Hepatocyte (in vitro differentiated cells): ENCODE data around the gene TCF7L2. TPM values are rescaled to one million over a fixed set of nuclear protein-coding genes. Genes with fewer than 3 reads are reported as not detected.
A peak's percentile ranks its signal among the peaks of the same experiment; 100 is the strongest.

Experiments used
- DNase-seq: peaks from one replicate; pipeline ENCODE4 v3.0.0-alpha.2; 2016; ENCODE audit warnings: low spot score
- H2AFZ ChIP-seq: fragments of 200-600 bp; sonication (generic); 2 replicates; pipeline ENCODE4 v1.6.0; 2016; ENCODE audit warnings: antibody characterized with exemption, mild to moderate bottlenecking
- H3K27ac ChIP-seq: fragments of 200-600 bp; sonication (generic); 2 replicates; pipeline ENCODE4 v1.5.1; 2016; ENCODE audit warnings: mild to moderate bottlenecking
- H3K27me3 ChIP-seq: fragments of 200-600 bp; sonication (generic); 2 replicates; pipeline ENCODE4 v1.6.1; 2016
- H3K36me3 ChIP-seq: fragments of 200-600 bp; sonication (generic); replicated peaks from 2 replicates; pipeline ENCODE4 v1.5.1; 2016; ENCODE audit warnings: low read depth; ENCODE audit not compliant: insufficient read depth
- H3K4me1 ChIP-seq: fragments of 200-600 bp; sonication (generic); 2 replicates; pipeline ENCODE4 v1.5.1; 2016; ENCODE audit warnings: mild to moderate bottlenecking, moderate library complexity; ENCODE audit not compliant: insufficient read depth
- H3K4me2 ChIP-seq: fragments of 200-600 bp; sonication (generic); 2 replicates; pipeline ENCODE4 v1.6.0; 2016
- H3K4me3 ChIP-seq: fragments of 200-600 bp; sonication (generic); 2 replicates; pipeline ENCODE4 v1.5.1; 2016; ENCODE audit warnings: mild to moderate bottlenecking
- H3K79me2 ChIP-seq: fragments of 200-600 bp; sonication (generic); 2 replicates; pipeline ENCODE4 v1.6.0; 2017; ENCODE audit warnings: mild to moderate bottlenecking
- H3K9me2 ChIP-seq: fragments of 200-600 bp; sonication (generic); replicated peaks from 2 replicates; pipeline ENCODE4 v1.6.0; 2017; ENCODE audit warnings: mild to moderate bottlenecking; ENCODE audit not compliant: insufficient read depth
- H3K9me3 ChIP-seq: fragments of 200-600 bp; sonication (generic); 2 replicates; pipeline ENCODE4 v1.5.1; 2016; ENCODE audit warnings: low read depth, mild to moderate bottlenecking
- H4K20me1 ChIP-seq: fragments of 200-600 bp; sonication (generic); 2 replicates; pipeline ENCODE4 v1.6.0; 2016; ENCODE audit warnings: mild to moderate bottlenecking; ENCODE audit not compliant: insufficient read depth, poor library complexity, severe bottlenecking
- EZH2 ChIP-seq: fragments of 200-600 bp; sonication (generic); IDR thresholded peaks from 2 replicates; pipeline ENCODE4 v1.6.1; 2016; ENCODE audit warnings: antibody characterized with exemption, mild to moderate bottlenecking, borderline replicate concordance
- EZH2phosphoT487 ChIP-seq: fragments of 200-600 bp; sonication (generic); IDR thresholded peaks from one replicate; pipeline ENCODE4 v1.6.1; 2018; ENCODE audit warnings: antibody characterized with exemption, mild to moderate bottlenecking, low read depth, moderate library complexity; ENCODE audit not compliant: unreplicated experiment, severe bottlenecking
- WGBS: methylation state at CpG from one replicate; pipeline ENCODE4 v1.1.6; 2016; ENCODE audit warnings: low lambda C conversion rate; ENCODE audit errors: missing lambda C conversion rate; 5-methylcytosine and 5-hydroxymethylcytosine counted together
- polyA plus RNA-seq: library from polyadenylated mRNA; unstranded; fragments of >200 nt; fragmentation: Nextera tagmentation; extraction: Ambion mirVana; gene quantifications from 2 replicates; pipeline ENCODE4 v1.2.1, GENCODE V29; 2016
- total RNA-seq: library from RNA; depleted of rRNA; stranded (reverse); fragments of >200 nt; gene quantifications from 2 replicates; pipeline ENCODE4 v1.2.3, GENCODE V29; 2014
- TF ChIP-seq, protein P1 (sequence below): fragments of 200-600 bp; sonication (generic); IDR thresholded peaks from 2 replicates; pipeline ENCODE4 v1.5.1; 2016; ENCODE audit warnings: antibody characterized with exemption, mild to moderate bottlenecking; ENCODE audit not compliant: poor library complexity

The TCF7L2 gene
- total and polyA plus RNA-seq, 2 experiments from 2014 or later: 14.8 to 28.8 TPM

GRCh38 chr10:112964482-112964881, 14.4 kb downstream of the TCF7L2 start:
- Histone ChIP-seq H3K4me2 (peak overlapping the region; percentile 35), H2AFZ (no peak overlapping the region), H3K36me3 (peaks cover 6% of the 10 kb centered on the region), H3K27ac (peak overlapping the region; percentile 38), H4K20me1 (peaks cover 45% of the 10 kb centered on the region), H3K4me1 (peaks cover 45% of the 10 kb centered on the region), H3K9me2 (no peaks in the 10 kb centered on the region), H3K4me3 (no peak overlapping the region), H3K79me2 (peaks cover 100% of the 10 kb centered on the region), H3K27me3 (no peaks in the 10 kb centered on the region), H3K9me3 (peaks cover 7% of the 10 kb centered on the region)
- TF ChIP-seq EZH2phosphoT487 (no peak), EZH2 (no peak)
- TF ChIP-seq, protein P1, sequence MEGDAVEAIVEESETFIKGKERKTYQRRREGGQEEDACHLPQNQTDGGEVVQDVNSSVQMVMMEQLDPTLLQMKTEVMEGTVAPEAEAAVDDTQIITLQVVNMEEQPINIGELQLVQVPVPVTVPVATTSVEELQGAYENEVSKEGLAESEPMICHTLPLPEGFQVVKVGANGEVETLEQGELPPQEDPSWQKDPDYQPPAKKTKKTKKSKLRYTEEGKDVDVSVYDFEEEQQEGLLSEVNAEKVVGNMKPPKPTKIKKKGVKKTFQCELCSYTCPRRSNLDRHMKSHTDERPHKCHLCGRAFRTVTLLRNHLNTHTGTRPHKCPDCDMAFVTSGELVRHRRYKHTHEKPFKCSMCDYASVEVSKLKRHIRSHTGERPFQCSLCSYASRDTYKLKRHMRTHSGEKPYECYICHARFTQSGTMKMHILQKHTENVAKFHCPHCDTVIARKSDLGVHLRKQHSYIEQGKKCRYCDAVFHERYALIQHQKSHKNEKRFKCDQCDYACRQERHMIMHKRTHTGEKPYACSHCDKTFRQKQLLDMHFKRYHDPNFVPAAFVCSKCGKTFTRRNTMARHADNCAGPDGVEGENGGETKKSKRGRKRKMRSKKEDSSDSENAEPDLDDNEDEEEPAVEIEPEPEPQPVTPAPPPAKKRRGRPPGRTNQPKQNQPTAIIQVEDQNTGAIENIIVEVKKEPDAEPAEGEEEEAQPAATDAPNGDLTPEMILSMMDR: no peak
- WGBS: 91% methylated on average over 6 of the region's 6 CpGs
- DNase-seq: no peak

DNA sequence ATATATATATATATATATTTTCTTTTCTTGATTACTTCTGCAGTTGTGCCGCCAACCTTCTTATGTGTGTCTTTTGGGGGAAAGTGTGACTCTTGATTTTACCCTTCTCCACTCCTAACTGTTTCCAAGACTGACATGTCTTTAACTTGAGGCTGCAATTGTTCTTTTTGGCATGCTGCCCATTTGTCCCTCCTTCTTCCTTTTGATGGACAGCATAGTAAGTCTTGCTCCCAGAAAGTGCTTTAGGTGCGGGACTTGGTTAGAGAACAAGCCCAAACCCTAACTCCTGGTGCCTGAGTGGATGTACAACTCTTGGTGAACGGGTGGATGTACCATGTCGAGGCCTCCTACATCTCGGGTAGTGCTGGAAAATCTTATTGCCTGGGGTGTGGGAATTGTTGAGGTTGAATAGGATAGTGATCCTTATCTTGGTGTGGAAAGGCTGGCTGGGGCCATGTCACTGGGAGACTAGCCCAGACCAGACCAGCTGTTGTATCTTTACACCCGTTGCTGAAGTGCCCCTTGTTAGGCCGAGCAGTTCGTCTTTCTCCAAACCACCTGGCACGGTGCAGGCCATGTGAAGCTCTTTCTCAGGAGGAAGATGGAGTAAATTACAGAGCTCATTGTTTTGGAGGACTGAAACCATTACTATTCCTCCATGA, 16.3 kb downstream of the TCF7L2 start:
- Histone ChIP-seq H4K20me1 (peaks cover 59% of the 10 kb centered on the region), H3K4me2 (no peak overlapping the region), H3K36me3 (peaks cover 6% of the 10 kb centered on the region), H3K27ac (no peak overlapping the region), H3K4me1 (peaks cover 36% of the 10 kb centered on the region), H3K9me2 (no peaks in the 10 kb centered on the region), H3K27me3 (no peaks in the 10 kb centered on the region), H3K9me3 (peaks cover 7% of the 10 kb centered on the region), H2AFZ (no peak overlapping the region), H3K4me3 (no peak overlapping the region), H3K79me2 (peaks cover 100% of the 10 kb centered on the region)
- TF ChIP-seq EZH2 (no peak), EZH2phosphoT487 (no peak)
- TF ChIP-seq, protein P1: no peak
- no peak for DNase-seq
- WGBS: 80% methylated on average over 9 of the region's 9 CpGs

DNA sequence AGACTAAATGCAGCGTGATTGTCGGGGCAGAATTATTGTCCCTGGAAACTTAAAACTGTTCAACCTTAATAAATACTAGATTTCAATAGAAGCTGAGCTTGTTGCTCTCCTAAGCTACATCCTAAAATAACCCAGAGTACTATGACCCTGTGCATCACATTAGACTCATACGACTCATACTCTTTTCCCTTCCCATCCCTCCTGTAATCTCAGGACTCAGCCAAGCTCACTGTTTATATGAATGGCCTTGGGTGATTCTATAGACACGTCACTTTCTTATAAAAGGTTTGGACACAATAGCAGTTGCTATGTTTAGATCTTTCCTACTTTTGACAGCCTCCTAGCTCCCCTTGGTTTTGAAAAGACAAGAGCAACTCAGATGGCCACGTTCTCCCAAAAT, 17.2 kb downstream of the TCF7L2 start:
- H4K20me1 ChIP-seq: peaks cover 62% of the 10 kb centered on the region
- no peaks in the 10 kb centered on the region for H3K27me3 ChIP-seq
- no peak overlapping the region for H3K4me2 ChIP-seq
- H3K36me3 ChIP-seq: peaks cover 6% of the 10 kb centered on the region
- H3K27ac ChIP-seq: no peak overlapping the region
- DNase-seq: no peak
- peaks cover 7% of the 10 kb centered on the region for H3K9me3 ChIP-seq
- WGBS: 87% methylated on average over 5 of the region's 5 CpGs
- H3K9me2 ChIP-seq: no peaks in the 10 kb centered on the region
- H3K79me2 ChIP-seq: peaks cover 100% of the 10 kb centered on the region
- peaks cover 27% of the 10 kb centered on the region for H3K4me1 ChIP-seq
- no peak overlapping the region for H3K4me3 ChIP-seq
- H2AFZ ChIP-seq: no peak overlapping the region
- TF ChIP-seq, protein P1: no peak
- TF ChIP-seq EZH2phosphoT487 (no peak), EZH2 (no peak)

DNA sequence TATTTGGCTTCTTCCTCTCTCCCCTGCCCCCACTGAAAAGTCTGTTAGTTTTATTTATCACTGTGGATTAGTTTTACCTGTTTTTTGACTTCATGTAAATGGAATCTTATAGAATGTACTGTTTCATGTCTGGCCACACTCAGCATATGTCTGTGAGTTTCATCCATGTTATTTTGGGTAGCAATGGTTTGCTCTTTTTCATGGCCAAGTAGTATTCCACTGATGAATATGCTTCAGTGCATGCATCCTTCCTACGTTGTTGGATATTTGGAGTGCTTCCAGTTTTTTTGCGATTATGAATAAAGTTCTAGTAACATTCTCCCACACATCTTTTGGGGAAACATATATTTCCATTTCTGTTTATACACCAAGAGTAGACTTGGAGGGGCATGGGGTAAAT, 19.1 kb downstream of the TCF7L2 start:
- peaks cover 100% of the 10 kb centered on the region for H3K79me2 ChIP-seq
- WGBS: 98% methylated on average over 2 of the region's 2 CpGs
- no peak overlapping the region for H2AFZ ChIP-seq
- H3K9me2 ChIP-seq: no peaks in the 10 kb centered on the region
- peaks cover 7% of the 10 kb centered on the region for H3K9me3 ChIP-seq
- no peak for TF ChIP-seq EZH2
- TF ChIP-seq, protein P1: no peak
- TF ChIP-seq EZH2phosphoT487: no peak
- H3K4me3 ChIP-seq: no peak overlapping the region
- peak overlapping the region; percentile 41 for H3K27ac ChIP-seq
- H4K20me1 ChIP-seq: peaks cover 64% of the 10 kb centered on the region
- DNase-seq: no peak
- no peak overlapping the region for H3K4me2 ChIP-seq
- H3K27me3 ChIP-seq: no peaks in the 10 kb centered on the region
- peaks cover 13% of the 10 kb centered on the region for H3K4me1 ChIP-seq
- H3K36me3 ChIP-seq: peaks cover 6% of the 10 kb centered on the region
